ENCODE data around the gene CENPQ.

GRCh38 chr6:49513153-49513989 lies 50.2 kb downstream of the CENPQ start:
- TF ChIP-seq CTCF (IDR thresholded peaks at IDR 0.05; ENCODE audit: low read depth, low read length) (no peak), POLR2A (IDR thresholded peaks at IDR 0.05; ENCODE audit: extremely low read depth, insufficient read length) (no peak), MAX (IDR thresholded peaks at IDR 0.05; ENCODE audit: low read depth, low read length) (no peak)

Measured in NB4 (cell line).